Subcutaneous abdominal adipose tissue (tissue), 5 donors: ENCODE results near the gene JAKMIP2.

Source experiments
- H3K27ac ChIP-seq: one replicate; pipeline ENCODE4 v1.7.0; 2013; ENCODE audit warnings: low read depth, mild to moderate bottlenecking, inconsistent platforms, low read length, moderate library complexity
- H3K27me3 ChIP-seq, 5 donors: one replicate each; pipeline ENCODE4 v1.7.0; 2013; ENCODE audit warnings: low read length in 5 of 5, inconsistent platforms in 1 of 5; ENCODE audit not compliant: control insufficient read depth in 5 of 5, insufficient read depth in 4 of 5
- H3K36me3 ChIP-seq, 5 donors: one replicate each; pipeline ENCODE4 v1.7.0; 2013; ENCODE audit warnings: low read length in 5 of 5; ENCODE audit not compliant: control insufficient read depth in 5 of 5, insufficient read depth in 5 of 5
- H3K4me1 ChIP-seq, 5 donors: one replicate each; pipeline ENCODE4 v1.7.0; 2013; ENCODE audit warnings: low read length in 5 of 5, mild to moderate bottlenecking in 3 of 5, moderate library complexity in 1 of 5; ENCODE audit not compliant: control insufficient read depth in 5 of 5, insufficient read depth in 5 of 5
- H3K4me3 ChIP-seq, 5 donors: one replicate each; pipeline ENCODE4 v1.7.0; 2013; ENCODE audit warnings: low read length in 5 of 5, low read depth in 1 of 5
- H3K9ac ChIP-seq, 5 donors: one replicate each; pipeline ENCODE4 v1.7.0; 2013; ENCODE audit warnings: low read length in 5 of 5, mild to moderate bottlenecking in 4 of 5, moderate library complexity in 3 of 5
- H3K9me3 ChIP-seq, 5 donors: one replicate each; pipeline ENCODE4 v1.7.0; 2013; ENCODE audit warnings: low read length in 5 of 5; ENCODE audit not compliant: control insufficient read depth in 5 of 5
- donor health status: healthy.
- donor health status: healthy.
- donor health status: healthy.
- donor health status: healthy.
- donor health status: healthy.

Gene JAKMIP2

GRCh38 chr5:147568710-147569406 is 213.7 kb downstream of the JAKMIP2 start:
- H3K4me3 ChIP-seq, result no peak overlapping the region
- H3K27me3 ChIP-seq, result peaks cover 0 to 2% (median 0%) of the 10 kb centered on the region in 5 donors
- H3K9me3 ChIP-seq, result no peaks in the 10 kb centered on the region
- H3K9ac ChIP-seq, result no peak overlapping the region
- H3K27ac ChIP-seq, result no peak overlapping the region
- no peaks in the 10 kb centered on the region for H3K36me3 ChIP-seq
- peaks cover 0 to 15% (median 0%) of the 10 kb centered on the region in 5 donors for H3K4me1 ChIP-seq

GRCh38 chr5:147567917-147568598 is 214.5 kb downstream of the JAKMIP2 start:
- Histone ChIP-seq H3K9ac (no peak overlapping the region), H3K27ac (no peak overlapping the region), H3K36me3 (no peaks in the 10 kb centered on the region), H3K27me3 (peaks cover 0 to 2% (median 0%) of the 10 kb centered on the region in 5 donors), H3K9me3 (no peaks in the 10 kb centered on the region), H3K4me1 (peaks cover 0 to 15% (median 0%) of the 10 kb centered on the region in 5 donors), H3K4me3 (no peak overlapping the region)

- H3K9me3 ChIP-seq, result no peaks in the 10 kb centered on the region
- no peak overlapping the region for H3K9ac ChIP-seq
- no peak overlapping the region for H3K4me3 ChIP-seq
- H3K27ac ChIP-seq, result no peak overlapping the region
- no peaks in the 10 kb centered on the region for H3K36me3 ChIP-seq
- H3K4me1 ChIP-seq, result peaks cover 0 to 10% (median 0%) of the 10 kb centered on the region in 5 donors
- H3K27me3 ChIP-seq, result peaks cover 0 to 2% (median 0%) of the 10 kb centered on the region in 5 donors
Observed at GRCh38 chr5:147565524-147565923, 217.0 kb downstream of the JAKMIP2 start.

DNA sequence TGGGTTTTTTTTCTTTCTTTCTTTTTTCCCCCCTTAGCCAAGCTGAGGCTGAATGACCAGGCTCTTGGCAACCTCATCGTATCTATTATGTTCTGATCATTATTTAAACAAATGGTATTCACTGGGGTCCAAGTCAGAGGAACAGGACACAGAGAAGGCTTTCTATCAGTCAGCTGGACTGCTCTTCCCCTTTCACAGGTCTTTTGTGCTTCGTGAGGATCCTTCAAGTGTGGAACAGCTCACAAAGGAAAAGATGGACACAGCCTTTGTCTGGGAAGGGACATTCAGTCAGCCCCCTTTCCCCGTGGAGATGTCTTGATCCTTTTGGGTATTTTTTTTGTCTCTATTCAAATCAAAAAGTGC is 218.4 kb downstream of the JAKMIP2 start:
- peaks cover 0 to 2% (median 0%) of the 10 kb centered on the region in 5 donors for H3K27me3 ChIP-seq
- H3K4me3 ChIP-seq, result no peak overlapping the region
- H3K27ac ChIP-seq, result no peak overlapping the region
- H3K9me3 ChIP-seq, result no peaks in the 10 kb centered on the region
- peaks cover 0 to 10% (median 0%) of the 10 kb centered on the region in 5 donors for H3K4me1 ChIP-seq
- H3K36me3 ChIP-seq, result no peaks in the 10 kb centered on the region
- no peak overlapping the region for H3K9ac ChIP-seq

DNA sequence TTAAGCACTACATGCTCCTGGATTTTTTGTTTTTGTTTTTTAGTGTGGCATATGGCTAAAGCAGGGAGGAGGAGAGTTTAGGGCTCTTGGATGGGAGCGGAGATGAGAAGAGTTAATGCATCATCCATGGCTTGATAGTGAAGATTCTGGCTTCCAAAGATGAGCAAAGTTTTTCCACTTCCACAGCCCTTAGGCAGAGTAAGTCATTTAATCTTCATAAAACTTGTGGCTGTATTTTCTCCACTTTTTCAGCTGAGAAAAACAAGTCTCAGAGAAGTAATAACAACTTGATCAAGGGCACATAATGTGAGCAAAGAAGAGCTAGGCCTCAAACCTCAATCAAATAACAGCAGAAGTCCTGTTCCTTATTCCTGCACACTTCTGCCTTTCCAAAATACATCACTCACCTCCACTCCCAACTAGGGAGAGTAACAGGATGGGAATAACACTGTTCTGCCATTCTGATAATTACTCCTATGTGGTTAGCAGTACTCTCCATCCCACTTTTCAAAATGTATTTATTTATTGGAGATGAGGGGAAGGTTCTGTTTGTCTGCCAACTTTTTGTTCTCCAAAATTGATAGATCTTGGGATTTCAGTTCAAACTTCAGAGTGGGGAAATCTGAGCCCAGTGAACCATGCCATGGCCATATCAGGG is 218.9 kb downstream of the JAKMIP2 start:
- no peaks in the 10 kb centered on the region for H3K9me3 ChIP-seq
- no peaks in the 10 kb centered on the region for H3K36me3 ChIP-seq
- no peaks in the 10 kb centered on the region for H3K27me3 ChIP-seq
- H3K4me3 ChIP-seq, result no peak overlapping the region
- H3K4me1 ChIP-seq, result peaks cover 0 to 9% (median 0%) of the 10 kb centered on the region in 5 donors
- H3K9ac ChIP-seq, result no peak overlapping the region
- no peak overlapping the region for H3K27ac ChIP-seq

DNA sequence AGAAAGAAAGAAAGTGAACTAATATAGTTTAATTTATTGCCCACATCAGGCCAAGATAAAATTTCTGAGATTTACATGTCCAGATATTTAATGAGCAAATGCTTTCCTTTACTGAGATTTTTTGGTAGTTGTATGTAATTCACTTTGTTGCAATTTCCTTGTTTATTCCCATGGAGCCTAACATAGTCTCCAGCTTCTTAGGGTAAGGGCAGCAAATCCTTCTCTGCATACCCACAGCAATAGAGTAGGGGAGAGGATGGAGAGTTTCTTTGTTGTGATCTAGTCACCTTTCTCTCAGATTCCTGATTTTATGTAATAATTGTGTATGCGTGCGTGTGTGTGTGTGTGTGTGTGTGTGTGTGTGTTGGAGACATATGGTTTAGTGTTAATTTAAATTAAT is 221.1 kb downstream of the JAKMIP2 start:
- Histone ChIP-seq H3K4me3 (no peak overlapping the region), H3K9me3 (no peaks in the 10 kb centered on the region), H3K4me1 (peaks cover 0 to 6% (median 0%) of the 10 kb centered on the region in 5 donors), H3K36me3 (no peaks in the 10 kb centered on the region), H3K9ac (no peak overlapping the region), H3K27me3 (no peaks in the 10 kb centered on the region), H3K27ac (no peak overlapping the region)

GRCh38 chr5:147560718-147561331 is 221.7 kb downstream of the JAKMIP2 start:
- Histone ChIP-seq H3K27me3 (no peaks in the 10 kb centered on the region), H3K9me3 (no peaks in the 10 kb centered on the region), H3K4me3 (no peak overlapping the region), H3K36me3 (no peaks in the 10 kb centered on the region), H3K9ac (no peak overlapping the region), H3K27ac (no peak overlapping the region), H3K4me1 (peaks cover 0 to 6% (median 0%) of the 10 kb centered on the region in 5 donors)

GRCh38 chr5:147559749-147560148 is 222.8 kb downstream of the JAKMIP2 start:
- Histone ChIP-seq H3K36me3 (no peaks in the 10 kb centered on the region), H3K9me3 (no peaks in the 10 kb centered on the region), H3K27me3 (no peaks in the 10 kb centered on the region), H3K4me1 (peaks cover 0 to 12% (median 5%) of the 10 kb centered on the region in 5 donors), H3K27ac (no peak overlapping the region), H3K9ac (no peak overlapping the region), H3K4me3 (no peak overlapping the region)

GRCh38 chr5:147558826-147559225 is 223.7 kb downstream of the JAKMIP2 start:
- no peak overlapping the region for H3K27ac ChIP-seq

More at GRCh38 chr5:147558826-147559225, 223.7 kb downstream of the JAKMIP2 start:
- H3K4me3 ChIP-seq, result no peak overlapping the region
- peaks cover 0 to 21% (median 13%) of the 10 kb centered on the region in 5 donors for H3K4me1 ChIP-seq
- H3K9ac ChIP-seq, result no peak overlapping the region
- no peaks in the 10 kb centered on the region for H3K27me3 ChIP-seq
- no peaks in the 10 kb centered on the region for H3K9me3 ChIP-seq
- no peaks in the 10 kb centered on the region for H3K36me3 ChIP-seq
